ENCODE measurements around the gene NTRK2.

NTRK2 gene

GRCh38 chr9:84869091-84869490 is 199.6 kb downstream of the NTRK2 start:
- no peak for DNase-seq (ENCODE audit: low spot score)
- H3K27ac ChIP-seq: no peak overlapping the region
- ChIA-PET POLR2A (ENCODE audit: low non-redundant PET) (no interaction called here), CTCF (interaction anchor here (0.7 kb wide), 1 partner anchor 67 kb away, joined by 3 read pairs; no protein-coding TSS in a partner anchor)
- TF ChIP-seq, protein P1, sequence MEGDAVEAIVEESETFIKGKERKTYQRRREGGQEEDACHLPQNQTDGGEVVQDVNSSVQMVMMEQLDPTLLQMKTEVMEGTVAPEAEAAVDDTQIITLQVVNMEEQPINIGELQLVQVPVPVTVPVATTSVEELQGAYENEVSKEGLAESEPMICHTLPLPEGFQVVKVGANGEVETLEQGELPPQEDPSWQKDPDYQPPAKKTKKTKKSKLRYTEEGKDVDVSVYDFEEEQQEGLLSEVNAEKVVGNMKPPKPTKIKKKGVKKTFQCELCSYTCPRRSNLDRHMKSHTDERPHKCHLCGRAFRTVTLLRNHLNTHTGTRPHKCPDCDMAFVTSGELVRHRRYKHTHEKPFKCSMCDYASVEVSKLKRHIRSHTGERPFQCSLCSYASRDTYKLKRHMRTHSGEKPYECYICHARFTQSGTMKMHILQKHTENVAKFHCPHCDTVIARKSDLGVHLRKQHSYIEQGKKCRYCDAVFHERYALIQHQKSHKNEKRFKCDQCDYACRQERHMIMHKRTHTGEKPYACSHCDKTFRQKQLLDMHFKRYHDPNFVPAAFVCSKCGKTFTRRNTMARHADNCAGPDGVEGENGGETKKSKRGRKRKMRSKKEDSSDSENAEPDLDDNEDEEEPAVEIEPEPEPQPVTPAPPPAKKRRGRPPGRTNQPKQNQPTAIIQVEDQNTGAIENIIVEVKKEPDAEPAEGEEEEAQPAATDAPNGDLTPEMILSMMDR (conservative IDR thresholded peaks at IDR 0.05; ENCODE audit: low read depth): no peak

DNA sequence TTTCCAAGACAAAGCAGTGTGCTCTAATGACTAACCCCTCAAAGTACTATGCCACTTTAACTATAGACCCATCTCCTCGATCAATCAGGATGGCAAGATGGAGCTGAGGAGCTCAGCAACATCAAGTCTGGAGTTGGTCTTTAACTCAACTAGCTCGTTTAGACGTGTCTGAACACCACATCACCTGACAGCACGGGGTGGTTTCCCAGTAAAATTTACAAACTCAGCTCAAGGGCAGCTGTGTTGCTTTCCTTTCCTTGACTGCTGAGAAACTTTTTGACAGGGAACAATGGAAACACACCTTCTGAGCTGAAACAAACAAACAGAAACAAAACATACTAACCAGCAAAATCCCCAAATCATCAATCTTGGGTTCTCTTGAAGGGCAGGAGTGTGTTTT is 202.5 kb downstream of the NTRK2 start:
- H3K27ac ChIP-seq: no peak overlapping the region
- POLR2A ChIA-PET (ENCODE audit: low non-redundant PET): no interaction called here
- TF ChIP-seq, protein P1 (conservative IDR thresholded peaks at IDR 0.05; ENCODE audit: low read depth): no peak
- CTCF ChIA-PET: interaction anchor here (0.6 kb wide), 1 partner anchor 59 kb away, joined by 3 read pairs; no protein-coding TSS in a partner anchor
- DNase-seq (ENCODE audit: low spot score): no peak

DNA sequence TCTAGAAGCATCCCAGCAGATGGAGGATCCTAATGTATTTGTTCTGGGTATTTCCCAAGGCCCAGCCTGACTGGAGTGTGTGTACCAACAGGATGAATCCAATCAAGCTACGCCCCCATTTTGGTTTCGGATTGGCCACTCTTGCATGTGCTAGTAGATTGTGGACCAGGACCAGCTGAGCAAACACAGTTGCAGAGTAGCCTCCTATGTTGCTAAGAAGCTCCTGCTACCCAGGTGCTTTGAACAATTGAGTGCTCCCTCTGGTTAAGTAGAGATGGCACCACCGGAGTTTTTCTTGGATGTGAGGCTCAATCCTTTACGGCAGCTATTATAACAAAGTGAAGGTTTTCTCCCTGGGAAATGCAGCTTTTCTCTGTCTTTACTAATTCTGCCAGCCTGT is 204.5 kb downstream of the NTRK2 start:
- ChIA-PET POLR2A (ENCODE audit: low non-redundant PET) (no interaction called here), CTCF (interaction anchor here (0.6 to 0.9 kb wide), 2 partner anchors 27 to 389 kb away, joined by 3 read pairs; no protein-coding TSS in a partner anchor)
- DNase-seq (ENCODE audit: low spot score): no peak
- TF ChIP-seq, protein P1 (conservative IDR thresholded peaks at IDR 0.05; ENCODE audit: low read depth): no peak
- H3K27ac ChIP-seq: no peak overlapping the region

GRCh38 chr9:84874596-84874995 is 205.1 kb downstream of the NTRK2 start:
- CTCF ChIA-PET: interaction anchor here (0.9 kb wide), 1 partner anchor 27 kb away, joined by 3 read pairs; no protein-coding TSS in a partner anchor
- DNase-seq (ENCODE audit: low spot score): no peak
- TF ChIP-seq, protein P1 (conservative IDR thresholded peaks at IDR 0.05; ENCODE audit: low read depth): no peak
- POLR2A ChIA-PET (ENCODE audit: low non-redundant PET): no interaction called here
- no peak overlapping the region for H3K27ac ChIP-seq

GRCh38 chr9:84875193-84875592 is 205.7 kb downstream of the NTRK2 start:
- ChIA-PET CTCF (no interaction called here), POLR2A (ENCODE audit: low non-redundant PET) (no interaction called here)
- H3K27ac ChIP-seq: no peak overlapping the region
- TF ChIP-seq, protein P1 (conservative IDR thresholded peaks at IDR 0.05; ENCODE audit: low read depth): no peak
- DNase-seq (ENCODE audit: low spot score): no peak

GRCh38 chr9:84879631-84880030 is 210.1 kb downstream of the NTRK2 start:
- DNase-seq (ENCODE audit: low spot score): no peak
- CTCF ChIA-PET: no interaction called here
- H3K27ac ChIP-seq: no peak overlapping the region
- POLR2A ChIA-PET (ENCODE audit: low non-redundant PET): no interaction called here
- TF ChIP-seq, protein P1 (conservative IDR thresholded peaks at IDR 0.05; ENCODE audit: low read depth): no peak

- H3K27ac ChIP-seq: no peak overlapping the region
- POLR2A ChIA-PET (ENCODE audit: low non-redundant PET): no interaction called here
- no peak for DNase-seq (ENCODE audit: low spot score)
- CTCF ChIA-PET: no interaction called here
- TF ChIP-seq, protein P1 (conservative IDR thresholded peaks at IDR 0.05; ENCODE audit: low read depth): no peak
Measured at GRCh38 chr9:84880835-84881234, 211.3 kb downstream of the NTRK2 start.
